Body of pancreas (tissue), 4 donors: ENCODE results near the gene CHCHD3. TPM values are rescaled to one million over a fixed set of nuclear protein-coding genes. Genes with fewer than 3 reads are reported as not detected.

Source experiments
- ATAC-seq: fragments of 150-250 bp; one replicate; pipeline ENCODE4 v1.9.1; 2016
- DNase-seq, 4 donors: peaks; one replicate each; pipeline ENCODE4 v3.0.0-alpha.2; 2019
- H3K27ac ChIP-seq, 4 donors: fragments of 200-600 bp; sonication (generic); 1 replicate in 3 of 4; 2 replicates in 1 of 4; pipeline versions ENCODE4 v1.5.1 to v1.6.1; 2016 to 2019; ENCODE audit warnings: mild to moderate bottlenecking in 1 of 4, mixed read lengths in 1 of 4, moderate library complexity in 1 of 4
- H3K27me3 ChIP-seq, 2 donors: fragments of 200-600 bp; sonication (generic); one replicate each; pipeline ENCODE4 v1.6.0; 2016; ENCODE audit warnings: mild to moderate bottlenecking in 1 of 2
- H3K36me3 ChIP-seq, 2 donors: fragments of 200-600 bp; sonication (generic); replicated peaks in 1 of 2; 2 replicates each; pipeline ENCODE4 v1.5.1; 2016; ENCODE audit warnings: low read depth in 2 of 2; ENCODE audit not compliant: insufficient read depth in 1 of 2
- H3K4me1 ChIP-seq: fragments of 200-600 bp; sonication (generic); one replicate; pipeline ENCODE4 v1.6.0; 2016
- H3K4me3 ChIP-seq, 2 donors: fragments of 200-600 bp; sonication (generic); 1 replicate in 1 of 2; 2 replicates in 1 of 2; pipeline ENCODE4 v1.5.1; 2016 to 2019
- H3K9me3 ChIP-seq, 3 donors: fragments of 200-600 bp; sonication (generic); 1 replicate in 2 of 3; 2 replicates in 1 of 3; pipeline ENCODE4 v1.5.1; 2016
- CTCF ChIP-seq, 7 experiments: fragments of 450-650 bp in 4 of 7; fragments of 200-600 bp in 3 of 7; sonication (generic) in 3 of 7; IDR thresholded peaks; one replicate each; pipeline ENCODE4 v1.5.1; 2016 to 2019; ENCODE audit warnings: antibody characterized with exemption in 7 of 7
- POLR2A ChIP-seq, 3 donors: fragments of 450-650 bp; IDR thresholded peaks; one replicate each; pipeline ENCODE4 v1.6.1; 2016; ENCODE audit warnings: antibody characterized with exemption in 3 of 3, mild to moderate bottlenecking in 2 of 3
- WGBS, 2 donors: methylation state at CpG; one replicate each; pipeline ENCODE4 v1.1.5; 2017; 5-methylcytosine and 5-hydroxymethylcytosine counted together
- intact Hi-C: fragments of 100-400 bp; cut with DNase I; formaldehyde crosslinking; loops from one replicate; pipeline ENCODE4 v1.15.1; 2023
- total RNA-seq, 2 donors: library from RNA; depleted of rRNA; stranded (reverse); fragments of >200 nt; gene quantifications; one replicate each; pipeline ENCODE4 v1.1.0, GENCODE V29; 2016

The CHCHD3 gene
- total RNA-seq, 2 donors from 2014 or later: 24.4 to 32.6 TPM

- ATAC-seq (no peak), DNase-seq (no peak)
- Histone ChIP-seq H3K4me3 (no peak overlapping the region), H3K36me3 (no peaks in the 10 kb centered on the region), H3K27me3 (no peaks in the 10 kb centered on the region), H3K27ac (no peak overlapping the region), H3K9me3 (no peaks in the 10 kb centered on the region), H3K4me1 (no peaks in the 10 kb centered on the region)
- intact Hi-C loops: no loop called here
- 95 to 100% methylated on average over 1 of the region's 1 CpG for WGBS, 2 donors
- TF ChIP-seq POLR2A (IDR thresholded peaks at IDR 0.05) (no peak), CTCF (IDR thresholded peaks at IDR 0.05) (no peak)
Observed at GRCh38 chr7:132791036-132791435, 290.9 kb downstream of the CHCHD3 start.

DNA sequence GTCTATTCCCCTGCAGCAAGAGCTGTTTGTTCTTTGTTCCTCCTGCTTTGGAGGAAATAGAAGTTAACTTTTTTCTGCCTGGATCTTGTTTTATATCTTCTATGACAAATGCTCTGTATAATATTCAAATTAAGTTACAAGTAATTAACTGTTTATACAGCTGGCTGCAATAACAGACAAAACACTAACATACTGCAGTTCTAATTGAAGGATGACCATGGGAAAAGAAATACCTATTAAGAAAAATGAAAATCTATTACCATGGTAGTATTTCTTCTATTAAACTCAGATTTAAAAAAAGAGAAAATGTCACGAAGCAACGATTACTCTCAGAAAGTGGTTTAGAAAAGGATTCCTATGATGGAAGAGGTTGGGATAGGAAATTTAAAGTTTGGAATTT lies 291.8 kb downstream of the CHCHD3 start:
- no peaks in the 10 kb centered on the region for H3K9me3 ChIP-seq
- H3K36me3 ChIP-seq: no peaks in the 10 kb centered on the region
- no peak for ATAC-seq
- intact Hi-C loops: no loop called here
- H3K4me3 ChIP-seq: no peak overlapping the region
- no peaks in the 10 kb centered on the region for H3K27me3 ChIP-seq
- TF ChIP-seq CTCF (IDR thresholded peaks at IDR 0.05) (no peak), POLR2A (IDR thresholded peaks at IDR 0.05) (no peak)
- no peaks in the 10 kb centered on the region for H3K4me1 ChIP-seq
- DNase-seq: no peak
- WGBS, 2 donors: 95 to 100% methylated on average over 2 of the region's 2 CpGs
- H3K27ac ChIP-seq: no peak overlapping the region

- ATAC-seq (no peak), DNase-seq (no peak)
- H3K4me3 ChIP-seq: no peak overlapping the region
- H3K9me3 ChIP-seq: no peaks in the 10 kb centered on the region
- intact Hi-C loops: no loop called here
- H3K27me3 ChIP-seq: no peaks in the 10 kb centered on the region
- no peaks in the 10 kb centered on the region for H3K36me3 ChIP-seq
- TF ChIP-seq POLR2A (IDR thresholded peaks at IDR 0.05): no peak
- TF ChIP-seq CTCF (IDR thresholded peaks at IDR 0.05): no peak
- H3K4me1 ChIP-seq: no peaks in the 10 kb centered on the region
- H3K27ac ChIP-seq: no peak overlapping the region
- 95 to 98% methylated on average over 6 of the region's 6 CpGs for WGBS, 2 donors
Observed at GRCh38 chr7:132789281-132789680, 292.6 kb downstream of the CHCHD3 start.

DNA sequence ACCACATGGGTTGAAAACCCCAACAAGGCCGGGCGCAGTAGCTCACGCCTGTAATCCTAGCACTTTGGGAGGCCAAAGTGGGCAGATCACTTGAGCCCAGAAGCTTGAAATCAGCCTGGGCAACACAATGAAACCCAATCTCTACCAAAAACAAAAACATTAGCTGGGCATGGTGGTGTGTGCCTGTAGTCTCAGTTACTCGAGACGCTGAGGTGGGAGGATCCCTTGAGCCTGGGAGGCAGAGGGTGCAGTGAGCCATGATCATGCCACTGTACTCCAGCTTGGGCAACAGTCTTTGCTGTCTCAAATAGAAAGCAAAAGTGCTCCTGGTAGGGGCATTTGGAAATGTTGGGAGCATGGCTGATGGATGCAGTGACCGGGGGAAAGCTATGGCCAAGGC lies 296.0 kb downstream of the CHCHD3 start:
- intact Hi-C loops: no loop called here
- WGBS, 2 donors: 97% methylated on average over 6 of the region's 6 CpGs
- H3K36me3 ChIP-seq: no peaks in the 10 kb centered on the region
- no peaks in the 10 kb centered on the region for H3K27me3 ChIP-seq
- no peaks in the 10 kb centered on the region for H3K9me3 ChIP-seq
- DNase-seq (no peak), ATAC-seq (no peak)
- TF ChIP-seq POLR2A (IDR thresholded peaks at IDR 0.05) (no peak), CTCF (IDR thresholded peaks at IDR 0.05) (no peak)
- H3K27ac ChIP-seq: no peak overlapping the region
- no peak overlapping the region for H3K4me3 ChIP-seq
- no peaks in the 10 kb centered on the region for H3K4me1 ChIP-seq

DNA sequence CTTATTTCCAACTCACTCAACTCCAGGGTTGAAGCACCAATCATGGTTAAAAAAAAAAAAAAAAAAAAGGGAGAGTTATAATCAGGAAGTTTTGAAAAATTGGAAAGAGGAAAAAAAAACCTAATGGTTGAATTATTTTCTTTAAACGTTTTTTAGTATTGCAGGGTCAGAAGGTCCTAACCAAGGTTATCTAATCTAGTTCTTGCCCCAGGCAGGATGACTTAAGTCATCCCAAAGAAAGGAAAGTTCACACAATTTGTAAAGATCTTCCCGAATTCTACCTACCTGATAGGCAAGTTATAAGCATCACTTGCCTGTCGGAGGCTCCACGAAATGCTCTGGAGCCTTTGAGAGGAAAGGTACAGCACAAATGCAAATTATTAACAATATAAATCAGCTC lies 297.5 kb downstream of the CHCHD3 start:
- H3K4me3 ChIP-seq: no peak overlapping the region
- 76 to 81% methylated on average over 4 of the region's 4 CpGs for WGBS, 2 donors
- intact Hi-C loops: no loop called here
- no peak overlapping the region for H3K27ac ChIP-seq
- no peaks in the 10 kb centered on the region for H3K27me3 ChIP-seq
- DNase-seq (no peak), ATAC-seq (no peak)
- H3K36me3 ChIP-seq: no peaks in the 10 kb centered on the region
- H3K4me1 ChIP-seq: no peaks in the 10 kb centered on the region
- H3K9me3 ChIP-seq: no peaks in the 10 kb centered on the region
- TF ChIP-seq CTCF (IDR thresholded peaks at IDR 0.05): no peak
- TF ChIP-seq POLR2A (IDR thresholded peaks at IDR 0.05): no peak
